ENCODE data around the gene COL7A1.

COL7A1 gene

GRCh38 chr3:48581621-48582481 is 13.3 kb downstream of the COL7A1 start:
- Histone ChIP-seq H3K9ac (no peak overlapping the region), H3K27ac (no peak overlapping the region), H3K9me3 (ENCODE audit: control insufficient read depth, low read length) (no peaks in the 10 kb centered on the region), H3K4me1 (no peaks in the 10 kb centered on the region), H3K27me3 (ENCODE audit: control insufficient read depth, insufficient read depth, low read length) (no peaks in the 10 kb centered on the region), H2AFZ (no peak overlapping the region), H3K4me2 (ENCODE audit: low read length) (no peak overlapping the region), H3K79me2 (no peaks in the 10 kb centered on the region), H3K4me3 (ENCODE audit: low read depth, low read length) (no peak overlapping the region), H3K36me3 (ENCODE audit: control insufficient read depth, insufficient read depth, low read length) (no peaks in the 10 kb centered on the region)
- no peak for TF ChIP-seq CTCF (IDR thresholded peaks at IDR 0.05)

- H3K36me3 ChIP-seq (ENCODE audit: control insufficient read depth, insufficient read depth, low read length), result no peaks in the 10 kb centered on the region
- no peak overlapping the region for H3K9ac ChIP-seq
- H3K4me3 ChIP-seq (ENCODE audit: low read depth, low read length), result no peak overlapping the region
- H3K27ac ChIP-seq, result no peak overlapping the region
- H3K79me2 ChIP-seq, result no peaks in the 10 kb centered on the region
- no peaks in the 10 kb centered on the region for H3K4me1 ChIP-seq
- H3K4me2 ChIP-seq (ENCODE audit: low read length), result no peak overlapping the region
- no peaks in the 10 kb centered on the region for H3K27me3 ChIP-seq (ENCODE audit: control insufficient read depth, insufficient read depth, low read length)
- no peaks in the 10 kb centered on the region for H3K9me3 ChIP-seq (ENCODE audit: control insufficient read depth, low read length)
- H2AFZ ChIP-seq, result no peak overlapping the region
- no peak for TF ChIP-seq CTCF (IDR thresholded peaks at IDR 0.05)
Measured at GRCh38 chr3:48576647-48577046, 18.5 kb downstream of the COL7A1 start.

DNA sequence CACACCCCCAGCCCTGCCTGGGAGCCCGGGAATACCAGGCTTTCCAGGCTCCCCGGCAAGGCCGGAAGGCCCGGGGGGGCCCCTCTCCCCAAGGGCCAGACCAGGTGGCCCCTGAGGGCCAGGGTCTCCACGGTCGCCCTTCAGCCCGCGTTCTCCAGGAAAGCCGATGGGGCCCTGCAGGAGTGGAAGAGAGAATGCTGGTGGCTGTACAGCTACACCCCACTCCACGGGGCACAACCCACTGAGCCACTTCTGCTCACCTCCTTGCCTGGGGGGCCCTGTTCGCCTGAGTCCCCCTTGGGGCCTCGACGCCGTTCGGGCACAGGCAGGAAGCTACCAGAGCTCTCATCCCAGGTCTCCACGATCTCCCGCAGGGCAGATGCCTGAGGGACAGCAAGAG is 19.8 kb downstream of the COL7A1 start:
- TF ChIP-seq CTCF (IDR thresholded peaks at IDR 0.05), result no peak
- H3K36me3 ChIP-seq (ENCODE audit: control insufficient read depth, insufficient read depth, low read length), result no peaks in the 10 kb centered on the region
- H3K9me3 ChIP-seq (ENCODE audit: control insufficient read depth, low read length), result no peaks in the 10 kb centered on the region
- no peaks in the 10 kb centered on the region for H3K4me1 ChIP-seq
- H3K27ac ChIP-seq, result no peak overlapping the region
- no peak overlapping the region for H3K4me3 ChIP-seq (ENCODE audit: low read depth, low read length)
- H3K9ac ChIP-seq, result no peak overlapping the region
- no peak overlapping the region for H3K4me2 ChIP-seq (ENCODE audit: low read length)
- no peaks in the 10 kb centered on the region for H3K27me3 ChIP-seq (ENCODE audit: control insufficient read depth, insufficient read depth, low read length)
- no peaks in the 10 kb centered on the region for H3K79me2 ChIP-seq
- H2AFZ ChIP-seq, result no peak overlapping the region

DNA sequence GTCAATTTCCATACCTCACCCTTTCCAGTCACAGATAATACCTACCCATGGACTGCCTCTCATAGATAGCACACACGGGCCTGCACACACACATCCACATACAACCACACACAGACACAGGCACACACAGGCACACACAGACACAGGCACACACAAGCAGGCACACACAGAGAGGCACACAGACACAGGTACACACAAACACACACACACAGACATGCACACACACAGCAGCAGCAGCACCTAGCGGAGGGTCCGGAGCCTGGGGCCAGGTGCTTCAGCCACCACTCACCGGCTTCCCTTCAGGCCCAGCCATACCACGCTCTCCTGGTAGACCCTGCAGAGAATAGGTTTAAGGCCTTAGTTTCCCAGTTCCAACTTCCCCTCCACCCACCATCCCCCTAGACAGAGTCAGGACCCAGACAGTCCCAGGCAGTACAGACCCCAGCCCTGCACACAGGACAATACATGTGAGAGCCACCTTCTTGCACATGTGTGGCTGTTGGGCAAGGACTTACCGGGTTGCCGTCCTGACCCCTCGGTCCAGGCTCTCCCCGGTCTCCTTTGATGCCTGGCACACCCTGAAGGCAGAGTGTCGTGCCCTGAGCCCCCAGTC is 21.1 kb downstream of the COL7A1 start:
- no peak overlapping the region for H3K9ac ChIP-seq

More for the DNA sequence above, 21.1 kb downstream of the COL7A1 start:
- Histone ChIP-seq H3K27ac (no peak overlapping the region), H3K4me3 (ENCODE audit: low read depth, low read length) (no peak overlapping the region), H3K4me1 (no peaks in the 10 kb centered on the region), H3K9me3 (ENCODE audit: control insufficient read depth, low read length) (no peaks in the 10 kb centered on the region), H3K4me2 (ENCODE audit: low read length) (no peak overlapping the region), H3K36me3 (ENCODE audit: control insufficient read depth, insufficient read depth, low read length) (no peaks in the 10 kb centered on the region), H3K27me3 (ENCODE audit: control insufficient read depth, insufficient read depth, low read length) (no peaks in the 10 kb centered on the region), H2AFZ (no peak overlapping the region), H3K79me2 (no peaks in the 10 kb centered on the region)
- TF ChIP-seq CTCF (IDR thresholded peaks at IDR 0.05), result no peak

Data from parathyroid adenoma (tissue), 2 donors.